T-helper 1 cell (primary cell): Measurements from ENCODE around the gene CYP27A1.

Source experiments
- DNase-seq, 5 donors: peaks; one replicate each; pipeline ENCODE4 v3.0.0-alpha.2; 2012 to 2020

Gene CYP27A1

DNA sequence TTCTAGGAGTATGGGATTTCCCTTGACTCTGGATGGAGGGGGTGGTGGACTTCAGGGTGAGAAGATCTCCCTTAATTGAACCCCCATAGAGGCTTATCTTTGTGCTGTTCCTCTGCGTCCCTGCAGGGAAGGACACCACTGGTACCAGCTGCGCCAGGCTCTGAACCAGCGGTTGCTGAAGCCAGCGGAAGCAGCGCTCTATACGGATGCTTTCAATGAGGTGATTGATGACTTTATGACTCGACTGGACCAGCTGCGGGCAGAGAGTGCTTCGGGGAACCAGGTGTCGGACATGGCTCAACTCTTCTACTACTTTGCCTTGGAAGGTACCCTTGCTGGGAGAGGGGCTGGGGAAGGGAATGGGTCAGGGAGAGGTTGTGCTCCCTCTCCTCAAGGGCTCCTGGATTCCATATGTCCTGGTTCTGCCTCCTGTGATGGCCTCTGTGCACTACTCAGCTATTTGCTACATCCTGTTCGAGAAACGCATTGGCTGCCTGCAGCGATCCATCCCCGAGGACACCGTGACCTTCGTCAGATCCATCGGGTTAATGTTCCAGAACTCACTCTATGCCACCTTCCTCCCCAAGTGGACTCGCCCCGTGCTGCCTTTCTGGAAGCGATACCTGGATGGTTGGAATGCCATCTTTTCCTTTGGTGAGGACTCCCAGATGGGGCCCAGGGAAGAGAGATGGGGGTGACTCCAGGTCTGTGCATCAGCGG is 30.3 kb downstream of the CYP27A1 start:
- DNase-seq, result no peak

- DNase-seq, result no peak
Observed at GRCh38 chr2:218812861-218813260, 30.9 kb downstream of the CYP27A1 start.

DNA sequence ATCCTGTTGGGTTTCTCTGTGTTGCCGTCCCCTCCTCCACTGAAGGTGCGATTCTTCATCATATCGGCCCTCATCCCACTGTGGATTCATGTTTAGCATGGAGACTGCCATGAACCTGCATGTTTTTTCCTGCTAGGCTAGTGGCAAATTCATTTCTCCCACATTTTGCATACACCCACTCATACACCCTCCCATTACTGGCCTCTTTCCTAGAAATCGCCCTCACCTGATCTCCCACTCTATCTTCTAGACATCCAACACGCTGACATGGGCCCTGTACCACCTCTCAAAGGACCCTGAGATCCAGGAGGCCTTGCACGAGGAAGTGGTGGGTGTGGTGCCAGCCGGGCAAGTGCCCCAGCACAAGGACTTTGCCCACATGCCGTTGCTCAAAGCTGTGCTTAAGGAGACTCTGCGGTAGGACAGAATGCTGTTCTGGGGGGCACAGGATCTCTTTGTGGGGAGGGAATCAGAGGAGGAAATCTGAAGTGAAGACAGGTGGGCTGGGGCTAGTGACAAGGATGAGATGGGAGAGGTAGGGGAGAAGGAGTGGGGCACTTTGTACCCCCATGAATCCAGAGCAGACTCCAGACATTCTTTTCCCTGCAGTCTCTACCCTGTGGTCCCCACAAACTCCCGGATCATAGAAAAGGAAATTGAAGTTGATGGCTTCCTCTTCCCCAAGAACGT is 32.0 kb downstream of the CYP27A1 start:
- no peak for DNase-seq

- DNase-seq, result no peak
Observed at GRCh38 chr2:218814540-218815243, 32.7 kb downstream of the CYP27A1 start.

DNA sequence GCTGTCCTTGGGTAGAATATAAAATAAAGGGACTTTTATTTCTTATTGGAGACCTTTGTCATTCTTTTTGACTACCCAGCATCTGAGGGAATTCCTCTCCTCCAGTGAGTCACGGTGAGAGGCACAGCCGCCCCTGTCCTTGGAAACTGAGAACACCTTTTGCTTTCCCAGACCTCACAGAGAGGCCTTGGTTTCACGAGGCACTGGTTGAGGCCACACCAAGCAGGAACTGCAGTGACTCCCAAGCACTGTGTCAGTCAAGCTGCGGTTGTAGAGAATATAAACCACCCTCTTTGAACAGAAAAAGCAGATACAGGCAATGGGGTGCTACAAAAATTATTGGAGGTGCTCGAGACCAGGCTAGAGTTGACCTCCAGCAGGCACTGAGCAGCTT is 33.3 kb downstream of the CYP27A1 start:
- no peak for DNase-seq

DNA sequence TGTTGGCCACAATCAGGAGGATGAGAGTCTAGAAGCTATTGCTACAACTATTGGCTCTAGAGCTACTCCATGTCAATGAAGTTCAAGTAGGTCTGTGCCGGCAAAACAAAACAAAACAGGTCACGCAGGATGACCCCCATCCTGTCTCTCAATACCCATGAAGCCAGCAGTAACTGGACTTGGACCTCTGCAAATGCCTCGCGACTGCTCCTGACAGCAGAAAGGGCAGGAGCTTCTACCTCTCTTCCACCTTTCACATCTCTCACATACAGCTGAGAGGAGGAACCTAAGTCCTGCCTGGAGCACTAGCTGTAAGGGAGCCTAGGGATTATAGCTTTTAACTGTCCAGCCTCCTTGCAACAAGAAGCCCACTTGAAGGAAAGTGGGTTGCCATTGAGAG is 33.7 kb downstream of the CYP27A1 start:
- DNase-seq, result no peak

GRCh38 chr2:218816561-218817011 is 34.6 kb downstream of the CYP27A1 start:
- DNase-seq, result no peak

DNA sequence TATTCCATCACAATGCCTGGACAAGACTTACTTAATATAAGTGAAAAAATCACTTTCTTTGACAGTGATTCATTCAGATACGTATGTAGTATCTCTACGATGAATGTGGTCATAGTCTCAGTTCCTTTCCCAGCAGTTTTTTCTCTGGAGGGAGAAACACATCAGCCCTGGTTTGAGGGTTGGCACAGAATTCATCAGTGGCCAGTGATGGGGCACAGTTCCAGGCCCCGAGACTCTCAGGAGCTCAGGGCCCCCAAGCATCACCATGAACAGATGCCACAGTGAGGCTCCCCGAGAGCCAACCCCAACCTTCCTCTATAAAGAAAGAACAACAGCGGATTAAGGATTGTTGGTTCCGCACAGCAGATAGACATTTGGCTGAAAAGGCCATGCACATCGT is 37.1 kb downstream of the CYP27A1 start:
- DNase-seq, result no peak

DNA sequence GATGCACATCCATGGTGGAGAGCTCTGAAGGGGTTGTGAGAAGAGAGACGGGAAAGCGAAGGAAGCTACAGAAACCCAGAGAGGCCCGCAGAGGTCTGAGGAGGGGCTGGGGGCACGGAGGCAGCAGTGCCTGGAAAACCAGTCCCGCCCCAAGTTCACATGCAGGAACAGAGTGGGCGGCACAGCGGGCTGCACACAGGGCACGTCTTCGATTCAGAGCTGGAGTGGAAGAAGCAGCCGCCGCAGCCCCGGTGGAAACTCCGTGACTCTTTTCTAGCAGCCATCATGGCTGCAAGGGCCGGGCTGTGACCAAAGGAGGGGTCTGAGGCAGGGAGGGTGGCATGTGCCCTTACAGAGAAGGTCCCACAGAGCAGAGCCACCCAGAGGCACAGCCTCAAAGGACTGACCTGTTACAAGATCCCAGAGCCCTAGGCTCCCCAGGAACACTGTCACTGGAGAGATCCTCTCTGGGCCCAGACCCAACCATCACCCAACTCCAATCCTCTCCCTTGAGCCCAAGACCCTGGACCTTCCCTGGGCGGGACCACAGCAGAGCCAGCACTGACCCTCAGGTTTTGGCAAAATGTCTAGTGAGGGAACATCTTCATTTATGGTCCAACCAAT is 38.9 kb downstream of the CYP27A1 start:
- DNase-seq, result no peak

GRCh38 chr2:218821605-218822211 is 39.8 kb downstream of the CYP27A1 start:
- no peak for DNase-seq

DNA sequence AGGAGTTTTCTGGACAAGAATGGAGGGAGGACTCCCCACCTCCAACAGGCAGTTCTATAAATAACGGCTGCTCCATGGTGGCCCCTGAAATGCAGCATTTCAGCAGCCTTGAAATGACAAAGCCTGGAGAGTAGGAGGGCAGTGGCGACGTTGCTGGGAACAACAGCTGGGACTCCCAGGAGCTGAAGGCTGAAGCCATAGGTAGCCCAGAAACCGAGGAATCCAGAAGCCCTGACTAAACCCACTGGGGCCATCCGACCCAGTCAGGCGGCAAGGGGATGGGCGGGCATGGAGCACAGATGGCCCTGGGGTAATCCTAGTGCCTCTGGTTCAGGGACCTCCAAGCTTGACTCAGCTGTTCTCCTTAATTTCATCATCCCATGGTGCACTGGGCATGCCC is 40.7 kb downstream of the CYP27A1 start:
- no peak for DNase-seq

DNA sequence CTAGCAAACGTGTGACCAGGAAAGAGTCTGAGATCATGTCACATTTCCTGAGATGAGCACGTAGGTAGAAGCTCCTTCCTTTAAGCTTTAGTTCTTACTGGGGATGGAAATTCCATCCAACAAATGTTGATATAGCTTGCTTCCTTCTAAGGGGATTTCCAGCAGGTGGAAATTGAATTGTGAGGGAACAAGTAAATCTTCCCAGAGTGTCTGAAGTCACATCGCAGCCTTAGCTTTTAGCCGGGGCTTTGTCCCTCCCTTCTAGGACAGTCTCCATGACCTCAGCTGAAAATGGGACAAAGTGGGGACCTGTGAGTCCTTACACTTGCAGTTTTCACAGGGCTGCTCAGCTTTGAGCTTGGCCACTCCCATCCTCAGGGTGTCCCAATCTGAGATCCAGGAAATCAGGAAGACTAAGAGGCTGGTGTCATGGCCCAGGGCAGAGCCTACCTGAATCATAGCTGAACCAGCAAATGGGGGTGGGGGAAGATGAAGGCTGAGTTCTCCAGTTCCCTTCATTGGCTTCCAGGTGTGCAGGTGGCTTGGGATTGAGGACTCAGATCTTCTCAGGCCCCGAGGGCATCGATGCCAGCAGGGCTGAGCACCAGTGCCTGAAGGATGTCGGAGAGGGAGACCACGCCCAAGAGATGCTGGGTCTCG is 41.4 kb downstream of the CYP27A1 start:
- DNase-seq, result no peak

- DNase-seq, result no peak
Observed at GRCh38 chr2:218824004-218824403, 42.1 kb downstream of the CYP27A1 start.

DNA sequence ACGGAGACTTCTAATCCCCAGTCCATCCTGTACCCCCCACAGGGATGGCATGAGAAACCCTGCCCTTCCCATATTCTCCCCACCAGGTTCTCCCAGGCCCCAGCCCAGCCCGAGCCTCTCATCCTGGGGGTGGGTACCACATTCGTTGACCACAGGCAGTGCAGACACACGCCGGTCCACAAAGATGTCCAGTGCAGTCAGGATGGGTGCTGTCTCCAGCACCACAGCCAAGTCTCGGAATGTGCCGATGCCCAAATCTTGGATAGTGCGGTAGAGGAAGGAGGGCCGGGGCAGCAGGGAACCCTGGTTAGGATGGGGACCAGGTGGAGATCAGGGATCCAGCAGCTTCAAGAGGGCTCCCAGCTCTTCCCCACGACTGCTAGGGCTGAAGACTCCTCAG is 44.8 kb downstream of the CYP27A1 start:
- DNase-seq, result no peak

GRCh38 chr2:218827701-218828476 is 45.9 kb downstream of the CYP27A1 start:
- DNase-seq, result no peak

DNA sequence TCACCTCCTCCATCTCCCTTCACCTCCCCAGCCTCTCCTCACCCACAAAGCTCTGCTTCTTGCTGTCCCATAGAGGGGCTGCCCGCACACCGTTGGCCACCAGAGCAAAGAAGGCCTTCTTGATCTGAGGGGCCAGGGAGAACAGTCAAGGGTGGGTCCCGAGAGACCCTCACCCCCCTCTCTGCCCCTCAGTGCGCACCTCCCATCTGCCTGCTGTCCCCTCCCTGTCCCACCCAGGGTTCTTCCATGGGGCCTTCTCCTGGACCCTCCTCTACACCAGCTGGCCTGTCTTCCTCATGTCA is 46.5 kb downstream of the CYP27A1 start:
- no peak for DNase-seq

GRCh38 chr2:218829868-218830451 is 48.0 kb downstream of the CYP27A1 start:
- DNase-seq, result no peak

DNA sequence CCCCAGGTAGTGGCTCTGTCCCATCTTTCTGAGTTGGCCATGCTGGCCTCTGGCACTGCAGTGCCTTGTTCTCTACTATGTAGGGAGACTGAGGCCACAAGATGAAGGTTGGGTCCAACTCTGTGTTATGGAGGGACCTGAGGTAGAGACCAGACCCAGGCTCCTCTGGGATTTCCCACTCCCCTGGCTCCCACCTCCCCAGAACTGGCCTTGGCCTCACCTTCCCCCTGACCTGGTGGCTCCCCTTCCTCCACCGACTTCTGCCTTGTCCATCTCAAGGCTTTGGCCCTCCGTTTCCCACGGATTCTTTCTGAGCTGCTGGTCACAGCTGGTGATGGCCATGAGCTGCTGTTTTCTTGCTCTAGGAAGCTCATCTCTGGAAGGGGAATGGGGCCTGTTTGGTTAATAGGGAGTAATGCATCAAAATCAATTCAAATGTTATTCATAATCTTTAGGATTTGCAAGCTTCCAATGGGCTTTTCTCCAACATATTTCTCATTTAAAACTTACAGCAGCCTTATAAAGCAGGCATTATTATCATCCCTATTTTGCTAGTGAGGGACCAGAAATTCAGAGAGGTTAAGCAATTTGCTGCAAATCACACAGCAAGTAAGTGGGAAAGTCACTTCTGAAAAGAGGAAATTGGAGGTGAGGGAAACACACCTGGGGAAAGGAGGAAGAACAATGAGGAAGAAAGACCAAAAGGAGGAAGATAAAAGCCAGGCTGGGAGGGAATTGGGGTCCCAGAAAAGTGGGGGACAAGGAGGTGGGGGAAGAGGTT is 48.8 kb downstream of the CYP27A1 start:
- no peak for DNase-seq

DNA sequence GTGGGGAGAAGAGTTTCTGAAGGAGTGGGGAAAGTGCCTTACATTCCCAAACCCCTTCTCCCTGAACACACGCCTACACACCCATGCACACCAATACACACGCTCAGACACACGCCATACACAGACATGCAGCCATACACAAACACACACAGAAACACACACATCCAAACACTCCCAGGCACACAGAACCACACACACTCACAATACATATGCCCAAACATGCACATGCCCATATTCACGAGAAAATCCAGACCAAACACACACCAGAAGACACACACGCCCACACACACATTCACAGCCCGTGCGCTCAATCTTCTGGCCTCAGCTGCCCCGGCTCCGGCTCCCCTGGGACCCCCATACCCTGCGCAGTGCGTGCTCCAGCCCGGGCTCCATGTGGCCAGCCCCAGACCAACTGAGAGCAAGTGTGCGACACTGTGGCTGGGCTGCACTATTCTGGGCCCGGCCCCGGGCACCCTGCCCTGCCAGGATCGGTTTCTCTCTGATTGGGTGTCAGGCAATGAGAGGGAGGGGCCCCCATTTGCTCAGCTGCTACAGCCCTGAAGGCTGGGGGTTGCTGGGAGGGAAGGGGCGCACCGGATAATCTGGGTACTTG is 49.5 kb downstream of the CYP27A1 start, which contains the start of gene PRKAG3:
PRKAG3 (minus strand) TSS at position 426 of the 613 bp plus-strand sequence.
- no peak for DNase-seq

DNA sequence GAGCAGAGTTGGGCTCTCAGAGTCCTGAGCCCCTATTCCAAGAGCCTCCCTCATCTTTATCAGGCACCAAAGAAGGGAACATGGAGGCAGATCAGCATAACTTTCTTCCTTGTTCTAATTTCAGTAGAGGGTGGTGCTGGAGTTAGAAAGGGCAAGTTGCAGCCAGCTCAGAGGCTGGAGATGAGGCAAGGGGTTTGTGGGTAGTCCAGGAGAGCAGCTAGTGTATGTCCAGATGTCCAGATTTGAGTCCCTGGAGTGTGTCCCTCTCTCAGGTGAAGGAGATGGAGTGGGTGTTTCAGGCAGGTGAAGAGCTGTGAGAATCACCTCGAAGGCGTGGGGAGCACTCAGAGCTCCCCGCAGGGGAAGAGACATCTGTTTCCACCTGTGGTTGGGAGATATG is 50.1 kb downstream of the CYP27A1 start:
- no peak for DNase-seq
